Measurements from ENCODE around the gene FAM187B. TPM values are rescaled to one million over a fixed set of nuclear protein-coding genes. Genes with fewer than 3 reads are reported as not detected.

The FAM187B gene
- total RNA-seq, 1 donor from 2014 or later = not detected

GRCh38 chr19:35184267-35184666, 44.3 kb downstream of the FAM187B start:
- TF ChIP-seq EZH2 (IDR thresholded peaks at IDR 0.05) (no peak), EZH2phosphoT487 (IDR thresholded peaks at IDR 0.05) (no peak), CTCF (IDR thresholded peaks at IDR 0.05) (no peak)
- Histone ChIP-seq H3K27me3 (no peaks in the 10 kb centered on the region), H3K4me3 (no peak overlapping the region), H3F3A (ENCODE audit: low read depth) (no peaks in the 10 kb centered on the region), H3K27ac (no peak overlapping the region), H3K9ac (no peak overlapping the region), H3K36me3 (no peaks in the 10 kb centered on the region), H3K79me2 (ENCODE audit: low read depth) (no peaks in the 10 kb centered on the region), H2AFZ (replicated peaks) (no peak overlapping the region), H3K9me3 (ENCODE audit: low read depth) (no peaks in the 10 kb centered on the region), H3K4me2 (no peak overlapping the region), H3K4me1 (no peaks in the 10 kb centered on the region), H4K20me1 (ENCODE audit: low read depth) (no peaks in the 10 kb centered on the region)
- Mint-ChIP-seq H3K36me3 (no peaks in the 10 kb centered on the region), H3K9me3 (peaks cover 7% of the 10 kb centered on the region), H3K27ac (no peak overlapping the region), H3K27me3 (ENCODE audit: insufficient read depth, low read depth) (peaks cover 4% of the 10 kb centered on the region), H3K4me1 (no peaks in the 10 kb centered on the region), H3K4me3 (no peak overlapping the region)
- DNase-seq (ENCODE audit: low spot score) = no peak

- no peaks in the 10 kb centered on the region for H3K36me3 Mint-ChIP-seq
- Histone ChIP-seq H3K36me3 (no peaks in the 10 kb centered on the region), H3K79me2 (ENCODE audit: low read depth) (no peaks in the 10 kb centered on the region), H3F3A (ENCODE audit: low read depth) (no peaks in the 10 kb centered on the region), H3K27me3 (no peaks in the 10 kb centered on the region), H3K9me3 (ENCODE audit: low read depth) (no peaks in the 10 kb centered on the region), H2AFZ (replicated peaks) (no peak overlapping the region), H4K20me1 (ENCODE audit: low read depth) (no peaks in the 10 kb centered on the region), H3K9ac (no peak overlapping the region), H3K4me1 (no peaks in the 10 kb centered on the region), H3K4me3 (no peak overlapping the region), H3K4me2 (no peak overlapping the region), H3K27ac (no peak overlapping the region)
- H3K4me3 Mint-ChIP-seq = no peak overlapping the region
- DNase-seq (ENCODE audit: low spot score) = no peak
- H3K27ac Mint-ChIP-seq = no peak overlapping the region
- peaks cover 12% of the 10 kb centered on the region for H3K9me3 Mint-ChIP-seq
- no peak for TF ChIP-seq EZH2phosphoT487 (IDR thresholded peaks at IDR 0.05)
- peaks cover 8% of the 10 kb centered on the region for H3K27me3 Mint-ChIP-seq (ENCODE audit: insufficient read depth, low read depth)
- no peaks in the 10 kb centered on the region for H3K4me1 Mint-ChIP-seq
Measured at GRCh38 chr19:35181387-35181786, 47.2 kb downstream of the FAM187B start.

- no peak overlapping the region for H3K27ac ChIP-seq
- peaks cover 8% of the 10 kb centered on the region for H3K27me3 Mint-ChIP-seq (ENCODE audit: insufficient read depth, low read depth)
- no peaks in the 10 kb centered on the region for H3K9me3 ChIP-seq (ENCODE audit: low read depth)
- no peak for DNase-seq (ENCODE audit: low spot score)
- no peak overlapping the region for H3K4me3 ChIP-seq
- no peaks in the 10 kb centered on the region for H3K36me3 Mint-ChIP-seq
- no peak overlapping the region for H2AFZ ChIP-seq (replicated peaks)
- H3K36me3 ChIP-seq = no peaks in the 10 kb centered on the region
- H3F3A ChIP-seq (ENCODE audit: low read depth) = no peaks in the 10 kb centered on the region
- H3K4me2 ChIP-seq = no peak overlapping the region
- H3K27me3 ChIP-seq = no peaks in the 10 kb centered on the region
- H3K9me3 Mint-ChIP-seq = peaks cover 14% of the 10 kb centered on the region
- H3K27ac Mint-ChIP-seq = no peak overlapping the region
- no peak overlapping the region for H3K9ac ChIP-seq
- TF ChIP-seq EZH2phosphoT487 (IDR thresholded peaks at IDR 0.05) = no peak
- no peak for TF ChIP-seq EZH2 (IDR thresholded peaks at IDR 0.05)
- no peak for TF ChIP-seq CTCF (IDR thresholded peaks at IDR 0.05)
- no peaks in the 10 kb centered on the region for H3K79me2 ChIP-seq (ENCODE audit: low read depth)
- H3K4me1 ChIP-seq = no peaks in the 10 kb centered on the region
- H3K4me3 Mint-ChIP-seq = no peak overlapping the region
- H4K20me1 ChIP-seq (ENCODE audit: low read depth) = no peaks in the 10 kb centered on the region
- peaks cover 4% of the 10 kb centered on the region for H3K4me1 Mint-ChIP-seq
Measured at GRCh38 chr19:35179830-35180229, 48.7 kb downstream of the FAM187B start.

- Histone ChIP-seq H3K4me3 (no peak overlapping the region), H3K4me2 (no peak overlapping the region), H3K79me2 (ENCODE audit: low read depth) (no peaks in the 10 kb centered on the region), H3F3A (ENCODE audit: low read depth) (no peaks in the 10 kb centered on the region), H2AFZ (replicated peaks) (no peak overlapping the region), H3K27ac (no peak overlapping the region), H3K9me3 (ENCODE audit: low read depth) (no peaks in the 10 kb centered on the region), H3K36me3 (no peaks in the 10 kb centered on the region), H3K9ac (no peak overlapping the region), H3K27me3 (no peaks in the 10 kb centered on the region), H3K4me1 (no peaks in the 10 kb centered on the region), H4K20me1 (ENCODE audit: low read depth) (no peaks in the 10 kb centered on the region)
- Mint-ChIP-seq H3K27me3 (ENCODE audit: insufficient read depth, low read depth) (peaks cover 8% of the 10 kb centered on the region), H3K4me3 (no peak overlapping the region), H3K4me1 (peaks cover 4% of the 10 kb centered on the region), H3K9me3 (peaks cover 15% of the 10 kb centered on the region), H3K27ac (no peak overlapping the region), H3K36me3 (no peaks in the 10 kb centered on the region)
- TF ChIP-seq EZH2phosphoT487 (IDR thresholded peaks at IDR 0.05) (no peak), EZH2 (IDR thresholded peaks at IDR 0.05) (no peak), CTCF (IDR thresholded peaks at IDR 0.05) (no peak)
- no peak for DNase-seq (ENCODE audit: low spot score)
Measured at GRCh38 chr19:35178701-35179100, 49.8 kb downstream of the FAM187B start.

Data from neural progenitor cell (in vitro differentiated cells).